Activated naive CD4-positive, alpha-beta T cell treated with anti-CD3 and anti-CD28 coated beads for 36 hours (primary cell): ENCODE results near the gene FCGR3A. TPM values are rescaled to one million over a fixed set of nuclear protein-coding genes. Genes with fewer than 3 reads are reported as not detected.
"Not testable (repeated sequence)": the region's sequence is repeated elsewhere in the genome, so short reads cannot be mapped to it uniquely, and the experiment has no call there.

ENCODE experiments used
- CTCF ChIA-PET: fragments of 350-600 bp; sonication (Branson Sonifier 250); formaldehyde crosslinking; loops from one replicate; lab custom pipeline; 2021; ENCODE audit warnings: antibody characterized with exemption; lab: Charles Lee
- DNase-seq: peaks from one replicate; pipeline ENCODE4 v3.0.0-alpha.2; 2020
- H3K27ac Mint-ChIP-seq: one replicate; pipeline ENCODE4 v1.8.0; 2021; ENCODE audit warnings: mild to moderate bottlenecking, mixed read lengths
- H3K27me3 Mint-ChIP-seq: one replicate; pipeline ENCODE4 v1.8.0; 2021; ENCODE audit warnings: low read depth, mixed read lengths
- H3K36me3 Mint-ChIP-seq: one replicate; pipeline ENCODE4 v1.8.0; 2021; ENCODE audit warnings: low read depth, mixed read lengths
- H3K4me1 Mint-ChIP-seq: one replicate; pipeline ENCODE4 v1.8.0; 2021; ENCODE audit warnings: low read depth, mixed read lengths
- H3K4me3 Mint-ChIP-seq: one replicate; pipeline ENCODE4 v1.8.0; 2021; ENCODE audit warnings: mild to moderate bottlenecking, moderate library complexity, mixed read lengths
- H3K9me3 Mint-ChIP-seq: one replicate; pipeline ENCODE4 v1.8.0; 2021; ENCODE audit warnings: mixed read lengths
- intact Hi-C: fragments of 100-400 bp; cut with micrococcal nuclease; formaldehyde crosslinking; loops from one replicate; pipeline ENCODE4 v1.15.1; 2023
- total RNA-seq, 2 experiments: library from RNA; stranded (reverse); gene quantifications; one replicate each; pipeline ENCODE4 v1.2.3, GENCODE V29; 2021

FCGR3A gene
- total RNA-seq, 2 experiments from 2014 or later, result 0.19 TPM; not detected in 1

DNA sequence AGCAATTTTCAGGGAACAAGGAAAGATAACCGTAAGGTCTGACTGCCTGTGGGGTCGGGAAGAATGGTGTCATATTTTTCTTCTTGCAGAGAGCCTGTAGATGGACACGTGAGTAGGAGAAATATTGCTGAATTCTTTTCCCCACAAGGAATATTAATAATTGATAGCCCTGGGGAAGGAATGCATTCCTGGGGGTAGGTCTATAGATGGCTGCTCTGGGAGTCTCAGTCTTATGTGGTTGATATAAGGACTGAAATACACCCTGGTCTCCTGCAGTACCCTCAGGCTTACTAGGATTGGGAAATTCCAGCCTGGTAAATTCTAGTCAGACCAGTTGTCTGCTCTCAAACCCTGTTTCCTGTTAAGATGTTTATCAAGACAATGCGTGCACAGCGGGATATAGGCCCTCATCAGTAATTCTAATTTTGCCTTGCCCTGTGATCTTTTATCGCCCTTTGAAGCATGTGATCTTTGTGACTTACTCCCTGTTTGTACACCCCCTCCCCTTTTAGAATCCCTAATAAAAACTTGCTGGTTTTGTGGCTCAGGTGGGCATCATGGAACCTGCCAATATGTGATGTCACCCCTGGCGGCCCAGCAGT, 12.4 kb downstream of the FCGR3A start:
- peaks cover 23% of the 10 kb centered on the region for H3K4me1 Mint-ChIP-seq
- H3K27ac Mint-ChIP-seq, H3K9me3 Mint-ChIP-seq, CTCF ChIA-PET, H3K36me3 Mint-ChIP-seq, H3K27me3 Mint-ChIP-seq, intact Hi-C loops, H3K4me3 Mint-ChIP-seq, DNase-seq: not testable (repeated sequence)

DNA sequence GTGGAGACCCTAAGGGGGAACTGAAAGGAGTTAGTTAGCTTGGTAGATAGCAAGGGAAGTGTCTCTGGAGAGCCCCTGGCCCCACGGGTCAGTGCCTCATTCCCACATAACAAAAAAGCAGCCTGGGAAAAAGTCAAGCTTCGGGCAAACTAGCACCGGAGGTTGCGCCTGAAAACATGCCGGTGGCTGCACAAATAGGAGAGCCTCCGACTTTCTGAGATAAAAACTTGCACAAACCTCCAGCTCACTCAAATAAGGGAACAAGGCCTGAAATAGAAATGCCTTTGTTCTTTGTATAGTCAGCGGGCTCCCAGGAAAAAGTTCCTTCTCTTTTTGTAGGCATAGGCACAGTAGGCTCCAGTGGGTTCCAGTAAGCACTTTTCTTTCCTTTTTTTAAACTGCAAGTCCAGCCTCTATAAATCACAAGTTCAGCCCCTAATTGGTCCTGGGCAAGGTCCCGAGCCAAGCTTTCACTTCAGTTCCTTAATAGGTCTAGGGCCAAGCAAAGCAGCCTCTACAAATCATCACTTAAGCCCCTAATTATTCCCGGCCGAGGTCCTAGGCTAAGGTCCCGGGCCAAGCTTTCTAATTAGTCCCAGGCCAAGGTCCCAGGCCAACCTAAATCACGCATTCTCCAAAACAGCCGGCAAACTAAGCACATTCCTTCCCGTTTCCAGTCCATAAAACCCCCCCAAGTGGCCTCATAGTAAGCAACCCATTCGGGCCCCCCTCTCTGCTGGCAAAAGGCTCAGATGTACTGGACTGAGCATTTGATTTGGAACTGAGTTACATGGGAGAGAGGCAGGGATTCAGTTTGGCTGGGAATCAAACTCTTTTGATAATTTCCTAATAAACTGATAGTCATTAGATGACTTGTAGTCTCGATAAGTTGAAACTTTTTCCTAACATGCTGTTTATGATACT, 16.7 kb downstream of the FCGR3A start:
- H3K36me3 Mint-ChIP-seq, H3K27me3 Mint-ChIP-seq, DNase-seq, H3K27ac Mint-ChIP-seq, H3K4me3 Mint-ChIP-seq, intact Hi-C loops, H3K9me3 Mint-ChIP-seq: not testable (repeated sequence)
- H3K4me1 Mint-ChIP-seq, result peaks cover 14% of the 10 kb centered on the region
- CTCF ChIA-PET, result interaction anchor here (1.0 to 2.6 kb wide), 3 partner anchors 46 to 209 kb away, joined by 3 to 6 read pairs (median 3); no protein-coding TSS in a partner anchor

DNA sequence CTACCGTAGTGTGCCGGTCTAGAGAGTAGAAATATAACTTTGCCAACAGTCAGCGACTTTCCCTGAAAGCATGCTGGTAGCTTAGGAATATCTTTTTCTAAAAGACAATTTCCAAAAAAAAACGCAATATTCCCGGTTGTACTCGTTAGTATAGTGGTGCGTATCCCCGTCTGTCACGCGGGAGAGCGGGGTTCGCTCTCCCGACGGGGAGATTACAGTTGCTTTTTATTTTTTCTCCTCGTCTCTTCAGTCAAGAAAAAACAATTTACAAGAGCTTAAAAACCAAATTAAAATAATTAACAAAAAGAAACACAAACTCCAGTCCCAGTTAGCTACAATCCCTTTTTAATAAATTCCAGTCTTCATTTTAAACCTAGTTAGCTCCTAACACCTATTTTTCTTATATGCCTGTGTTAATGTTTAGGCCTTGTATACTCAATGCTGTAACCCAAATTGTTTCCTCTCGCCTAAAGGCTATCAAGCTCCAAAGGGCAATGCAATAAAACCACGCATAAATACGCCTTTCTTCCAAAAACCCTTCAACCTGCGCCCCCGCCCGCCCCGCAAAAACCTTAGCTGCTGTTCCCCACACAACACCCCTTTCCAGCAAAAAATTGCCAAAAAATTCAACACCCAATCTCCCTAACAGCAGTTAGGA, 17.5 kb downstream of the FCGR3A start:
- Mint-ChIP-seq H3K27me3 (peaks cover 3% of the 10 kb centered on the region), H3K4me3 (no peak overlapping the region), H3K4me1 (peaks cover 14% of the 10 kb centered on the region), H3K9me3 (no peaks in the 10 kb centered on the region), H3K36me3 (peaks cover 7% of the 10 kb centered on the region), H3K27ac (no peak overlapping the region)
- no peak for DNase-seq
- CTCF ChIA-PET, result interaction anchor here (0.7 to 2.6 kb wide), 5 partner anchors 8 to 210 kb away, joined by 3 to 6 read pairs (median 3); no protein-coding TSS in a partner anchor
- intact Hi-C loops, result loop anchor here (1.0 to 2.0 kb wide), 4 partner anchors 8 to 133 kb away; no protein-coding TSS in a partner anchor

DNA sequence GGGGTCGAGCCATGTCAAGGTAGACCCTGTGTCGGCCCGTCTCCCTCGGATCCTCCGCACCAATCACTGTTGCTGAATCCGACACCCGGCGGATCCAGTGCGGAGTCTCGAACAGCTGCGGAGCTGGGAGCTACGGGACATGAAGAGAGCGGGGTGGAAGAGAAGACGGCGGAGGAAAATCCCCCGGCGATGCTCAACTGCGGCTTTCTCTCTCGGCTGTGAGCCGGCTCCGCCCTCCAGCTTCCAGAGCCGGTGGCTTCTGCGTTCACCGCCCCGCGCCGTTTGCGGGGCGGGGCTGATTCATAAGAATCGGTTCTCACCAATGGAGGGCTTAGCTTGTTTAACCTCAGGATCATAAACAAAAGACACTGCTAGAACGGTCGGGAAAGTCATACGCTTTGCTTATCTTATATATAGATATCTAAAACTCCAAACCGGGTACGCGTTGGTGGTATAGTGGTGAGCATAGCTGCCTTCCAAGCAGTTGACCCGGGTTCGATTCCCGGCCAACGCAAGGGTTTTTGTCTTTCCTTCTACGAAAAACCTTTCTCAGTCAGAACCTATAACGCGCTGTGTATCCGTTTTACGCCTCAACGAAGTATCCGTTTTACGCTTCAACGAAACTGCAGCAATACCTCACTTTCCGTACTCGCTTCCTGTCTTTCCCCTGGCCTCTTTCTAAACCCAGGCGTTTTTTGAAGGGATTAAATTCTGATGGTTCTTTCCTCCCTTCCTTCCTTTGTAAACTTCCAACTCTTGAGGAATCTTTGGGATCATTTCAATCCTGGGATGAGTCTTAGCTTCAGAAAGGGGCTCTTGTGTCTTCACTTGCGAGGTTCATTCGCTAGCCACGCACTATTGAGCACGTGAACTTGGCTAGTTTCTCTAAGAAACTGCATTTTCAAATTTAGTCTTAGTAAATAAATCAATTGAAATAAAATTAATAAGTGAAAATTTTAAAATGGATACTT, 18.7 kb downstream of the FCGR3A start:
- H3K27me3 Mint-ChIP-seq, H3K36me3 Mint-ChIP-seq, H3K9me3 Mint-ChIP-seq: not testable (repeated sequence)
- Mint-ChIP-seq H3K27ac (peak overlapping the region; percentile 96), H3K4me1 (peaks cover 14% of the 10 kb centered on the region), H3K4me3 (peak overlapping the region; percentile 88)
- peak; percentile 96 for DNase-seq
- CTCF ChIA-PET, result interaction anchor here (1.5 to 2.6 kb wide), 2 partner anchors 44 to 211 kb away, joined by 4 to 6 read pairs; no protein-coding TSS in a partner anchor
- intact Hi-C loops, result loop anchor here (1.0 to 2.0 kb wide), 5 partner anchors 8 to 132 kb away; no protein-coding TSS in a partner anchor

DNA sequence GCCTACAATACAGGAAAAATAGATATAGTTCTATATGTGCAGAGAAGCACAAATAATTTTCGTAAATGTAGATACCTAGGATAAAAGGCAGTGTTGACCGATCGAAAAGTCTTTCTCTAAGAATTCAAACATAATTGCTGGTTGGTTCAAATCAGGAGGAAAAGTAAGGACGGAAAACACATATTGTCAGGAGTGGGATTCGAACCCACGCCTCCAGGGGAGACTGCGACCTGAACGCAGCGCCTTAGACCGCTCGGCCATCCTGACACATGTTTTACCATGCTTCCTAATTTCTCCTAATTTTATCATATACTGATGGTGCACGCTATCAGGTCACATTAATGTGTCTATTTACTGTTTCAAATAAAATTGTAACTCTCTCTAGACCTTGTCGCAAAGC, 19.5 kb downstream of the FCGR3A start:
- intact Hi-C loops, result loop anchor here (1.0 to 2.0 kb wide), 3 partner anchors 43 to 131 kb away; no protein-coding TSS in a partner anchor
- Mint-ChIP-seq H3K4me1 (peaks cover 15% of the 10 kb centered on the region), H3K27ac (peak overlapping the region; percentile 96), H3K4me3 (peak overlapping the region; percentile 88)
- H3K9me3 Mint-ChIP-seq, H3K36me3 Mint-ChIP-seq, H3K27me3 Mint-ChIP-seq: not testable (repeated sequence)
- CTCF ChIA-PET, result interaction anchor here (0.6 to 0.7 kb wide), 2 partner anchors 203 to 209 kb away, joined by 3 to 4 read pairs; no protein-coding TSS in a partner anchor
- peak; percentile 77 for DNase-seq

DNA sequence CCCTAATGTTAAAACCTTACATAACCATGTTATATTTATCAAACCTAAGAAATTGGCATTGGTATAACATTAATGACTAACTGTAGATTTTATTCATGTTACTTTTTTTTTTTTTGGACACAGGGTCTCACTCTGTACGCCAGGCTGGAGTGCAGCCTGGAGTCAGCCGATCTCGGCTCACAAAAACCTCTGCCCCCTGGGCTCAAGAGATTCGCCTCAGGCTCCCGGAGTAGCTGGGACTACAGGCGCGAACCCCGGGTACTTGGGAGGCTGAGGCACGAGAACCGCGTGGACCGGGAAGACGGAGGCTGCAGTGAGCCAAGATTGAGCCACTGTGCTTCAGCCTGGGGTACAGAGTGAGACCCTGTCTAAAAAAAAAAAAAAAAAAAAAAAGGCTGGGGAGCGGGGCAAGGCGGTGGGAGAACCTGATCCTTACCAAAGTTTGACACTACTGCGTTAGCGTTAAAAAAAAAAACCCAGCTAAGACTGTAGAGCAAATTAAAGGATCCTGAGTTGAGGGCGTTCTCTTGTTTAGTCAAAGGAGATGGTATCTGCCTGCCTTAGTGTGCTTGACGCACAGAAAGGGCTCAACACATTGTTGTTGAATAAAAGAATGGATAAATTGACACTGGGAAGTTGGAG, 20.0 kb downstream of the FCGR3A start:
- Mint-ChIP-seq H3K4me3 (peak overlapping the region; percentile 88), H3K4me1 (peaks cover 18% of the 10 kb centered on the region), H3K27ac (peak overlapping the region; percentile 96)
- CTCF ChIA-PET, result interaction anchor here (0.6 to 0.7 kb wide), 2 partner anchors 204 to 210 kb away, joined by 3 to 4 read pairs; no protein-coding TSS in a partner anchor
- H3K27me3 Mint-ChIP-seq, DNase-seq, H3K36me3 Mint-ChIP-seq, H3K9me3 Mint-ChIP-seq: not testable (repeated sequence)
- intact Hi-C loops, result loop anchor here (1.0 to 2.0 kb wide), 3 partner anchors 43 to 131 kb away; no protein-coding TSS in a partner anchor

DNA sequence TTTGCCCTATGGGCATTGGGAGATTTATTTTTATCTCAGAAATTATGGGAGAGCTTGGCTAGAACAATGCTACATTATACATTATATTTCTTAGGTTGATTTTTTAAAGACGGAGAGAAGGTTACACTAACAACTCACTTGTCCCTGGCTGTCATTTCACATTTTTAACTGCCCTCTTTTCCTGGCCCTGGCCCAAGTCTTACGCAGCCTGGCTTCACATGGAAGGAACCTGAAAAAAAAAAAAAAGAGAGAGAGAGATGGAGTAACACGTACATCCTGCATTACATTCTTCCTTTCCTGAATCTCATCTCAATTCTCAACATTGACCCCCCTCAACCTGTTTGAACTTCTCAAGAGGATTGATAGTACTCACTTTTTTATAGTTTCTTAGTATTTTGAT, 21.1 kb downstream of the FCGR3A start:
- CTCF ChIA-PET, intact Hi-C loops, H3K36me3 Mint-ChIP-seq, H3K27ac Mint-ChIP-seq, H3K4me3 Mint-ChIP-seq, DNase-seq, H3K27me3 Mint-ChIP-seq, H3K9me3 Mint-ChIP-seq: not testable (repeated sequence)
- peaks cover 20% of the 10 kb centered on the region for H3K4me1 Mint-ChIP-seq

DNA sequence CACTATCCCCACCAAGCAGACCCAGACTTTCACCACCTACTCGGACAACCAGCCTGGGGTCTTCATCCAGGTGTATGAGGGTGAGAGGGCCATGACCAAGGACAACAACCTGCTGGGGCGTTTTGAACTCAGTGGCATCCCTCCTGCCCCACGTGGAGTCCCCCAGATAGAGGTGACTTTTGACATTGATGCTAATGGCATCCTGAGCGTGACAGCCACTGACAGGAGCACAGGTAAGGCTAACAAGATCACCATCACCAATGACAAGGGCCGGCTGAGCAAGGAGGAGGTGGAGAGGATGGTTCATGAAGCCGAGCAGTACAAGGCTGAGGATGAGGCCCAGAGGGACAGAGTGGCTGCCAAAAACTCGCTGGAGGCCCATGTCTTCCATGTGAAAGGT, 23.7 kb downstream of the FCGR3A start:
- H3K36me3 Mint-ChIP-seq, H3K9me3 Mint-ChIP-seq, DNase-seq, H3K27me3 Mint-ChIP-seq, CTCF ChIA-PET, intact Hi-C loops, H3K27ac Mint-ChIP-seq: not testable (repeated sequence)
- Mint-ChIP-seq H3K4me3 (peak overlapping the region; percentile 8), H3K4me1 (peaks cover 14% of the 10 kb centered on the region)

DNA sequence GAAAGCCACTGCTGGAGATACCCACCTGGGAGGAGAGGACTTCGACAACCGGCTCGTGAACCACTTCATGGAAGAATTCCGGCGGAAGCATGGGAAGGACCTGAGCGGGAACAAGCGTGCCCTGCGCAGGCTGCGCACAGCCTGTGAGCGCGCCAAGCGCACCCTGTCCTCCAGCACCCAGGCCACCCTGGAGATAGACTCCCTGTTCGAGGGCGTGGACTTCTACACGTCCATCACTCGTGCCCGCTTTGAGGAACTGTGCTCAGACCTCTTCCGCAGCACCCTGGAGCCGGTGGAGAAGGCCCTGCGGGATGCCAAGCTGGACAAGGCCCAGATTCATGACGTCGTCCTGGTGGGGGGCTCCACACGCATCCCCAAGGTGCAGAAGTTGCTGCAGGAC, 24.3 kb downstream of the FCGR3A start:
- H3K27ac Mint-ChIP-seq, result not testable (repeated sequence)

DNA sequence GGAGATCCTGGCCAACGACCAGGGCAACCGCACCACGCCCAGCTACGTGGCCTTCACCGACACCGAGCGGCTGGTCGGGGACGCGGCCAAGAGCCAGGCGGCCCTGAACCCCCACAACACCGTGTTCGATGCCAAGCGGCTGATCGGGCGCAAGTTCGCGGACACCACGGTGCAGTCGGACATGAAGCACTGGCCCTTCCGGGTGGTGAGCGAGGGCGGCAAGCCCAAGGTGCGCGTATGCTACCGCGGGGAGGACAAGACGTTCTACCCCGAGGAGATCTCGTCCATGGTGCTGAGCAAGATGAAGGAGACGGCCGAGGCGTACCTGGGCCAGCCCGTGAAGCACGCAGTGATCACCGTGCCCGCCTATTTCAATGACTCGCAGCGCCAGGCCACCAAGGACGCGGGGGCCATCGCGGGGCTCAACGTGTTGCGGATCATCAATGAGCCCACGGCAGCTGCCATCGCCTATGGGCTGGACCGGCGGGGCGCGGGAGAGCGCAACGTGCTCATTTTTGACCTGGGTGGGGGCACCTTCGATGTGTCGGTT, 24.8 kb downstream of the FCGR3A start:
- H3K4me3 Mint-ChIP-seq, result peak overlapping the region; percentile 79
- CTCF ChIA-PET, H3K36me3 Mint-ChIP-seq, H3K4me1 Mint-ChIP-seq, intact Hi-C loops, H3K9me3 Mint-ChIP-seq, H3K27me3 Mint-ChIP-seq, H3K27ac Mint-ChIP-seq: not testable (repeated sequence)
- peak; percentile 11 for DNase-seq

More for the DNA sequence above, 24.3 kb downstream of the FCGR3A start:
- CTCF ChIA-PET, H3K9me3 Mint-ChIP-seq, DNase-seq, H3K36me3 Mint-ChIP-seq, H3K27me3 Mint-ChIP-seq, intact Hi-C loops: not testable (repeated sequence)
- Mint-ChIP-seq H3K4me1 (peaks cover 13% of the 10 kb centered on the region), H3K4me3 (peak overlapping the region; percentile 67)
